Measurements from ENCODE around the gene GSTM3. TPM values are rescaled to one million over a fixed set of nuclear protein-coding genes. Genes with fewer than 3 reads are reported as not detected.
"Not testable (repeated sequence)": the region's sequence is repeated elsewhere in the genome, so short reads cannot be mapped to it uniquely, and the experiment has no call there.

The GSTM3 gene
- polyA plus RNA-seq, 1 donor = 159 TPM

GRCh38 chr1:109704173-109704572 lies 36.7 kb downstream of the GSTM3 start:
- DNase-seq = no peak

- DNase-seq = not testable (repeated sequence)
Measured at GRCh38 chr1:109702940-109703339, 37.9 kb downstream of the GSTM3 start.

GRCh38 chr1:109697861-109698260 lies 43.0 kb downstream of the GSTM3 start:
- DNase-seq = not testable (repeated sequence)

GRCh38 chr1:109697066-109697465 lies 43.8 kb downstream of the GSTM3 start:
- no peak for DNase-seq

- DNase-seq = not testable (repeated sequence)
Measured at GRCh38 chr1:109695138-109695537, 45.7 kb downstream of the GSTM3 start.

- not testable (repeated sequence) for DNase-seq
Measured at GRCh38 chr1:109694400-109694799, 46.4 kb downstream of the GSTM3 start.

- no peak for DNase-seq
Measured at GRCh38 chr1:109691759-109692158, 49.1 kb downstream of the GSTM3 start.

- DNase-seq = no peak
Measured at GRCh38 chr1:109689844-109690405, 50.9 kb downstream of the GSTM3 start.

GRCh38 chr1:109687641-109688499 lies 53.0 kb downstream of the GSTM3 start, which contains the start of gene GSTM1:
Gene GSTM1 (plus strand): TSS chr1:109687817. CDS start chr1:109687874, 57 bp downstream.
- DNase-seq = no peak

GRCh38 chr1:109687109-109687508 lies 53.7 kb downstream of the GSTM3 start:
- DNase-seq = not testable (repeated sequence)

- not testable (repeated sequence) for DNase-seq
Measured at GRCh38 chr1:109685890-109686289, 54.9 kb downstream of the GSTM3 start.

- DNase-seq = not testable (repeated sequence)
Measured at GRCh38 chr1:109685399-109685798, 55.4 kb downstream of the GSTM3 start.

- not testable (repeated sequence) for DNase-seq
Measured at GRCh38 chr1:109684777-109685176, 56.1 kb downstream of the GSTM3 start.

Other genes starting within 250 kb of the GSTM3 start
- gene CYB561D1, start 246.9 kb downstream of the GSTM3 start, polyA plus RNA-seq (ENCODE audit: insufficient read length) = 9.7 TPM
- gene AMIGO1, start 231.3 kb downstream of the GSTM3 start, polyA plus RNA-seq (ENCODE audit: insufficient read length) = 6.2 TPM
- 1.1 TPM for gene GPR61, start 201.2 kb downstream of the GSTM3 start, polyA plus RNA-seq (ENCODE audit: insufficient read length)
- gene GNAI3, start 192.4 kb downstream of the GSTM3 start, polyA plus RNA-seq (ENCODE audit: insufficient read length) = 13.1 TPM
- not detected for gene GNAT2, start 121.4 kb downstream of the GSTM3 start, polyA plus RNA-seq (ENCODE audit: insufficient read length)
- 50.3 TPM for gene AMPD2, start 121.2 kb downstream of the GSTM3 start, polyA plus RNA-seq (ENCODE audit: insufficient read length)
- 73.1 TPM for gene GSTM4, start 84.9 kb downstream of the GSTM3 start, polyA plus RNA-seq (ENCODE audit: insufficient read length)
- gene GSTM2, start 73.0 kb downstream of the GSTM3 start, polyA plus RNA-seq (ENCODE audit: insufficient read length) = 268 TPM
- gene GSTM1, start 53.2 kb downstream of the GSTM3 start, polyA plus RNA-seq (ENCODE audit: insufficient read length) = 115 TPM
- gene GSTM5, start 28.8 kb downstream of the GSTM3 start, polyA plus RNA-seq (ENCODE audit: insufficient read length) = 44.7 TPM
- gene EPS8L3, start 22.9 kb upstream of the GSTM3 start, polyA plus RNA-seq (ENCODE audit: insufficient read length) = 0.86 TPM
- 7.1 TPM for gene CSF1, start 169.8 kb upstream of the GSTM3 start, polyA plus RNA-seq (ENCODE audit: insufficient read length)
- gene AHCYL1, start 243.7 kb upstream of the GSTM3 start, polyA plus RNA-seq (ENCODE audit: insufficient read length) = 129 TPM

All from left kidney (tissue), 2 donors.